Sigmoid colon (tissue), 4 donors: ENCODE measurements around the gene STK11IP.

ENCODE experiments used
- EP300 ChIP-seq, 4 donors: sonication (generic); formaldehyde crosslinking; IDR thresholded peaks; one replicate each; pipeline ENCODE4 v1.6.1; 2017; ENCODE audit warnings: antibody characterized with exemption in 4 of 4
- POLR2A ChIP-seq, 2 donors: fragments of 450-650 bp; IDR thresholded peaks; one replicate each; pipeline ENCODE4 v1.6.1; 2016; ENCODE audit warnings: antibody characterized with exemption in 2 of 2, mild to moderate bottlenecking in 2 of 2, moderate library complexity in 2 of 2
- POLR2AphosphoS5 ChIP-seq, 4 donors: sonication (generic); formaldehyde crosslinking; IDR thresholded peaks; one replicate each; pipeline ENCODE4 v1.6.1; 2017; ENCODE audit warnings: antibody characterized with exemption in 4 of 4
- TF ChIP-seq, protein P1 (sequence below), 4 experiments: fragments of 450-650 bp in 3 of 4; fragments of 200-600 bp in 1 of 4; IDR thresholded peaks; one replicate each; pipeline ENCODE4 v1.5.1; 2016 to 2019; ENCODE audit warnings: antibody characterized with exemption in 4 of 4, mild to moderate bottlenecking in 3 of 4, moderate library complexity in 2 of 4

DNA sequence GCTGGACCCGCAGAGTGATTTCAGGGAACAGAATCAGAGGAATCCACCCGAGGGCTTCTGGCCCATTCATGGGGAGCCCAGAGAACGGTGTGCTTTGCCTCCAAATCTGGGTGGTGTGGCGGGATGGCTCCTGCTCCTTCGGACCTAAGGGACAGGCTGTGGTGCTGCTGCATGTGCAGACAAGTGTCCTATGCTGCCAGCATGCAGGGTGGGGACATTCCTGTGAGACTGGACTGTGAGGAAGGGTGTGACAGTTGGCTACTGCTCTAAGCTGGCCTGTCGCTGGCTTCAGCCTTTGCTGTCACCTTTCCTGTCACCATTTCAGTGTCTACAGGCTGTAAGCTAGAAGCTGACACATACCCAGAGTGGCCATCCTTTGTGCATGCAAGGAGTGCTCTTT is 26.9 kb downstream of the STK11IP start:
- TF ChIP-seq, protein P1, sequence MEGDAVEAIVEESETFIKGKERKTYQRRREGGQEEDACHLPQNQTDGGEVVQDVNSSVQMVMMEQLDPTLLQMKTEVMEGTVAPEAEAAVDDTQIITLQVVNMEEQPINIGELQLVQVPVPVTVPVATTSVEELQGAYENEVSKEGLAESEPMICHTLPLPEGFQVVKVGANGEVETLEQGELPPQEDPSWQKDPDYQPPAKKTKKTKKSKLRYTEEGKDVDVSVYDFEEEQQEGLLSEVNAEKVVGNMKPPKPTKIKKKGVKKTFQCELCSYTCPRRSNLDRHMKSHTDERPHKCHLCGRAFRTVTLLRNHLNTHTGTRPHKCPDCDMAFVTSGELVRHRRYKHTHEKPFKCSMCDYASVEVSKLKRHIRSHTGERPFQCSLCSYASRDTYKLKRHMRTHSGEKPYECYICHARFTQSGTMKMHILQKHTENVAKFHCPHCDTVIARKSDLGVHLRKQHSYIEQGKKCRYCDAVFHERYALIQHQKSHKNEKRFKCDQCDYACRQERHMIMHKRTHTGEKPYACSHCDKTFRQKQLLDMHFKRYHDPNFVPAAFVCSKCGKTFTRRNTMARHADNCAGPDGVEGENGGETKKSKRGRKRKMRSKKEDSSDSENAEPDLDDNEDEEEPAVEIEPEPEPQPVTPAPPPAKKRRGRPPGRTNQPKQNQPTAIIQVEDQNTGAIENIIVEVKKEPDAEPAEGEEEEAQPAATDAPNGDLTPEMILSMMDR (IDR thresholded peaks at IDR 0.05), result no peak
- TF ChIP-seq POLR2A (IDR thresholded peaks at IDR 0.05) (no peak), POLR2AphosphoS5 (IDR thresholded peaks at IDR 0.05) (no peak), EP300 (IDR thresholded peaks at IDR 0.05) (no peak)
